NT2/D1 (cell line): ENCODE data around the gene KIF13A.

Experiments used
- YY1 ChIP-seq: IDR thresholded peaks from 2 replicates; pipeline ENCODE4 v1.6.1; 2011; ENCODE audit not compliant: insufficient read length, insufficient read depth
- ZNF274 ChIP-seq: IDR thresholded peaks from 2 replicates; pipeline ENCODE4 v1.6.1; 2011; ENCODE audit warnings: mild to moderate bottlenecking, low read depth, low read length

- TF ChIP-seq ZNF274: no peak
- TF ChIP-seq YY1: no peak
Observed at GRCh38 chr6:17850281-17850680, 137.2 kb downstream of the KIF13A start.
